HL-60/S4 (cell line): Measurements from ENCODE around the gene TRIM37.
"Not testable (repeated sequence)": the region's sequence is repeated elsewhere in the genome, so short reads cannot be mapped to it uniquely, and the experiment has no call there.

Experiments used
- in situ Hi-C: fragments of 300-500 bp; cut with MboI; formaldehyde crosslinking; loops from 2 replicates; pipeline ENCODE4 v1.14.3; 2022; ENCODE audit warnings: low sequenced_read_pairs

The TRIM37 gene

GRCh38 chr17:58997756-58998553 lies 108.7 kb downstream of the TRIM37 start:
- in situ Hi-C loops = no loop called here

GRCh38 chr17:58996968-58997367 lies 109.7 kb downstream of the TRIM37 start:
- in situ Hi-C loops = no loop called here

GRCh38 chr17:58995247-58995940 lies 111.3 kb downstream of the TRIM37 start:
- in situ Hi-C loops = no loop called here

- in situ Hi-C loops = no loop called here
These were observed 113.4 kb downstream of the TRIM37 start for GRCh38 chr17:58993311-58993710.

GRCh38 chr17:58991718-58992331 lies 114.9 kb downstream of the TRIM37 start:
- in situ Hi-C loops = no loop called here

GRCh38 chr17:58989629-58990028 lies 117.1 kb downstream of the TRIM37 start:
- in situ Hi-C loops = no loop called here

- in situ Hi-C loops = no loop called here
These were observed 120.7 kb downstream of the TRIM37 start for GRCh38 chr17:58985971-58986370.

GRCh38 chr17:58985367-58985766 lies 121.3 kb downstream of the TRIM37 start:
- in situ Hi-C loops = no loop called here

- in situ Hi-C loops = no loop called here
These were observed 124.1 kb downstream of the TRIM37 start for GRCh38 chr17:58982626-58983025.

GRCh38 chr17:58980706-58981481 lies 125.8 kb downstream of the TRIM37 start:
- in situ Hi-C loops = no loop called here

- in situ Hi-C loops = no loop called here
These were observed 130.1 kb downstream of the TRIM37 start for GRCh38 chr17:58976541-58976940.

- in situ Hi-C loops = no loop called here
These were observed 132.3 kb downstream of the TRIM37 start for GRCh38 chr17:58974354-58974753.

GRCh38 chr17:58970609-58971450 lies 135.8 kb downstream of the TRIM37 start:
- in situ Hi-C loops = no loop called here

GRCh38 chr17:58969612-58970011 lies 137.1 kb downstream of the TRIM37 start:
- in situ Hi-C loops = no loop called here

- in situ Hi-C loops = no loop called here
These were observed 137.5 kb downstream of the TRIM37 start for GRCh38 chr17:58969156-58969555.

GRCh38 chr17:58968426-58969061 lies 138.1 kb downstream of the TRIM37 start:
- in situ Hi-C loops = no loop called here

GRCh38 chr17:58966208-58966607 lies 140.5 kb downstream of the TRIM37 start:
- in situ Hi-C loops = no loop called here

- in situ Hi-C loops = no loop called here
These were observed 141.5 kb downstream of the TRIM37 start for GRCh38 chr17:58965221-58965620.

- in situ Hi-C loops = no loop called here
These were observed 146.6 kb downstream of the TRIM37 start for GRCh38 chr17:58960068-58960467.

- in situ Hi-C loops = not testable (repeated sequence)
These were observed 149.0 kb downstream of the TRIM37 start for GRCh38 chr17:58957725-58958073.
